H1 (cell line): ENCODE results near the gene ELMO1. TPM values are rescaled to one million over a fixed set of nuclear protein-coding genes. Genes with fewer than 3 reads are reported as not detected.

Experiments
- CTCF ChIA-PET: fragments of 300-600 bp; sonication (Branson Sonifier 250); formaldehyde crosslinking; loops from one replicate; lab custom pipeline; 2021; ENCODE audit not compliant: partially characterized antibody; lab: Charles Lee
- POLR2A ChIA-PET: fragments of 300-600 bp; sonication (Branson Sonifier 250); formaldehyde crosslinking; loops from one replicate; lab custom pipeline; 2021; ENCODE audit warnings: inconsistent platforms; ENCODE audit not compliant: partially characterized antibody; lab: Charles Lee
- DNase-seq, 2 experiments: peaks; one replicate each; pipeline versions ENCODE4 v3.0.0 to v3.0.0-alpha.2; 2010 to 2022; ENCODE audit warnings: low spot score in 2 of 2, low read depth in 1 of 2, mixed read lengths in 1 of 2
- FAIRE-seq: peaks from 2 replicates; lab custom pipeline; 2011; peaks lifted over from hg19 to GRCh38; lab: Jason Lieb, UNC
- H2AFZ ChIP-seq: 2 replicates; pipeline ENCODE4 v1.8.1; 2012; ENCODE audit warnings: low read length, inconsistent platforms
- H2AK5ac ChIP-seq: 2 replicates; pipeline ENCODE4 v1.6.1; 2013; ENCODE audit warnings: low read depth, low read length
- H2BK120ac ChIP-seq: replicated peaks from 2 replicates; pipeline ENCODE3; 2013; ENCODE audit warnings: low read depth, low read length, inconsistent platforms
- H2BK12ac ChIP-seq: 2 replicates; pipeline ENCODE4 v1.6.1; 2013; ENCODE audit warnings: low read depth, low read length
- H2BK15ac ChIP-seq: 2 replicates; pipeline ENCODE4 v1.6.1; 2013; ENCODE audit warnings: low read length
- H2BK20ac ChIP-seq: 2 replicates; pipeline ENCODE4 v1.6.1; 2013; ENCODE audit warnings: low read length
- H2BK5ac ChIP-seq: 2 replicates; pipeline ENCODE4 v1.6.1; 2013; ENCODE audit warnings: low read depth, low read length
- H3K14ac ChIP-seq: 2 replicates; pipeline ENCODE4 v1.6.1; 2013; ENCODE audit warnings: inconsistent platforms; ENCODE audit not compliant: insufficient read length
- H3K18ac ChIP-seq: 2 replicates; pipeline ENCODE4 v1.6.1; 2013; ENCODE audit warnings: low read length; ENCODE audit errors: extremely low read depth
- H3K23ac ChIP-seq: 2 replicates; pipeline ENCODE4 v1.6.1; 2013; ENCODE audit warnings: inconsistent platforms; ENCODE audit not compliant: insufficient read length
- H3K23me2 ChIP-seq: 2 replicates; pipeline ENCODE4 v1.6.1; 2013; ENCODE audit warnings: low read depth, low read length
- H3K27ac ChIP-seq: 2 replicates; pipeline ENCODE4 v1.6.1; 2011; ENCODE audit warnings: low read depth, low read length, inconsistent platforms
- H3K27me3 ChIP-seq, 4 experiments: replicated peaks in 1 of 4; 1 replicate in 1 of 4; 2 replicates in 3 of 4; pipeline versions ENCODE4 v1.6.1 to v1.8.1; 2011 to 2013; ENCODE audit warnings: low read length in 3 of 4, mild to moderate bottlenecking in 3 of 4, inconsistent platforms in 2 of 4, mixed read lengths in 2 of 4, moderate library complexity in 1 of 4; ENCODE audit not compliant: control insufficient read depth in 3 of 4, insufficient read depth in 3 of 4; ENCODE audit errors: extremely low read depth in 1 of 4
- H3K36me3 ChIP-seq, 4 experiments: 2 replicates each; pipeline versions ENCODE4 v1.6.1 to v1.8.1; 2011 to 2013; ENCODE audit warnings: mild to moderate bottlenecking in 4 of 4, low read length in 3 of 4, moderate library complexity in 2 of 4, control low read depth in 1 of 4, inconsistent platforms in 1 of 4; ENCODE audit not compliant: insufficient read depth in 4 of 4, control insufficient read depth in 2 of 4
- H3K4ac ChIP-seq: replicated peaks from 2 replicates; pipeline ENCODE3; 2013; ENCODE audit warnings: low read length, low read depth, mixed read lengths, inconsistent platforms; ENCODE audit not compliant: insufficient read length
- H3K4me1 ChIP-seq, 4 experiments: replicated peaks in 1 of 4; 1 replicate in 1 of 4; 2 replicates in 3 of 4; pipeline versions ENCODE4 v1.6.1 to v1.8.1; 2011 to 2013; ENCODE audit warnings: low read length in 3 of 4, inconsistent platforms in 2 of 4, mixed read lengths in 1 of 4; ENCODE audit not compliant: insufficient read depth in 4 of 4, control insufficient read depth in 3 of 4
- H3K4me2 ChIP-seq, 2 experiments: 2 replicates each; pipeline versions ENCODE4 v1.6.1 to v1.8.1; 2011 to 2013; ENCODE audit warnings: low read depth in 2 of 2, low read length in 2 of 2, control low read depth in 1 of 2, inconsistent platforms in 1 of 2, mild to moderate bottlenecking in 1 of 2; ENCODE audit not compliant: insufficient read depth in 1 of 2
- H3K4me3 ChIP-seq, 4 experiments: fragments of 200-600, 300-600 bp in 1 of 4; sonication (generic), shearing (Covaris generic), sonication (Bioruptor Twin) in 1 of 4; 2 replicates each; pipeline versions ENCODE4 v1.5.1 to v1.8.1; 2011 to 2016; ENCODE audit warnings: low read length in 4 of 4, low read depth in 3 of 4, control low read depth in 2 of 4, inconsistent platforms in 2 of 4, mild to moderate bottlenecking in 2 of 4, mixed read lengths in 1 of 4, moderate library complexity in 1 of 4; ENCODE audit not compliant: insufficient read depth in 2 of 4; ENCODE audit errors: extremely low read depth in 1 of 4
- H3K56ac ChIP-seq: replicated peaks from 2 replicates; pipeline ENCODE3; 2013; ENCODE audit warnings: low read depth, mild to moderate bottlenecking, mixed read lengths, low read length, inconsistent platforms; ENCODE audit not compliant: insufficient read length
- H3K79me1 ChIP-seq: 2 replicates; pipeline ENCODE4 v1.6.1; 2013; ENCODE audit warnings: low read depth, low read length, control low read depth
- H3K79me2 ChIP-seq, 2 experiments: 2 replicates each; pipeline versions ENCODE4 v1.6.1 to v1.8.1; 2012 to 2013; ENCODE audit warnings: low read length in 2 of 2, mild to moderate bottlenecking in 2 of 2, inconsistent platforms in 1 of 2; ENCODE audit not compliant: insufficient read depth in 2 of 2, control insufficient read depth in 1 of 2
- H3K9ac ChIP-seq, 4 experiments: replicated peaks in 1 of 4; 1 replicate in 1 of 4; 2 replicates in 3 of 4; pipeline versions ENCODE4 v1.6.1 to v1.8.1; 2011 to 2013; ENCODE audit warnings: low read depth in 3 of 4, low read length in 3 of 4, control low read depth in 2 of 4, mild to moderate bottlenecking in 2 of 4, moderate library complexity in 2 of 4, inconsistent platforms in 1 of 4; ENCODE audit errors: extremely low read depth in 1 of 4
- H3K9me3 ChIP-seq, 2 experiments: 2 replicates each; pipeline versions ENCODE4 v1.6.1 to v1.8.1; 2012 to 2013; ENCODE audit warnings: mild to moderate bottlenecking in 2 of 2, moderate library complexity in 2 of 2, control low read depth in 1 of 2, inconsistent platforms in 1 of 2, low read depth in 1 of 2, low read length in 1 of 2, mixed read lengths in 1 of 2; ENCODE audit not compliant: insufficient read depth in 2 of 2
- H4K20me1 ChIP-seq, 2 experiments: replicated peaks in 1 of 2; 2 replicates each; pipeline versions ENCODE3 to v1.8.1; 2011 to 2013; ENCODE audit warnings: inconsistent platforms in 2 of 2, low read length in 2 of 2, mild to moderate bottlenecking in 1 of 2; ENCODE audit not compliant: insufficient read depth in 2 of 2, control insufficient read depth in 1 of 2
- H4K5ac ChIP-seq: 2 replicates; pipeline ENCODE4 v1.6.1; 2013; ENCODE audit warnings: low read length, low read depth, mixed read lengths, inconsistent platforms; ENCODE audit not compliant: insufficient read length
- H4K8ac ChIP-seq: 2 replicates; pipeline ENCODE4 v1.8.0; 2013; ENCODE audit warnings: mild to moderate bottlenecking, moderate library complexity, low read length, inconsistent platforms; ENCODE audit not compliant: insufficient read depth; ENCODE audit errors: extremely low read depth
- H4K91ac ChIP-seq: replicated peaks from 2 replicates; pipeline ENCODE3; 2013; ENCODE audit warnings: low read length, mixed read lengths, inconsistent platforms; ENCODE audit not compliant: insufficient read length
- ASH2L ChIP-seq: fragments of 200-600, 300-600 bp; sonication (generic); IDR thresholded peaks from one replicate; pipeline ENCODE4 v1.7.1; 2017; ENCODE audit warnings: low read length
- CTCF ChIP-seq, 3 experiments: IDR thresholded peaks; 1 replicate in 2 of 3; 2 replicates in 1 of 3; pipeline versions ENCODE4 v1.5.1 to v1.6.1; 2011; ENCODE audit warnings: low read length in 3 of 3, mild to moderate bottlenecking in 3 of 3, inconsistent platforms in 2 of 3, low read depth in 1 of 3, moderate library complexity in 1 of 3; ENCODE audit not compliant: insufficient read depth in 1 of 3; ENCODE audit errors: control extremely low read depth in 1 of 3
- EGR1 ChIP-seq: IDR thresholded peaks from 2 replicates; pipeline ENCODE4 v1.6.1; 2011; ENCODE audit warnings: low read depth, low read length, borderline replicate concordance
- JUN ChIP-seq: IDR thresholded peaks from 2 replicates; pipeline ENCODE4 v1.6.1; 2011; ENCODE audit warnings: low read depth, mild to moderate bottlenecking, improper control_type of control experiment, low read length
- TAF1 ChIP-seq: IDR thresholded peaks from 2 replicates; pipeline ENCODE4 v1.6.1; 2011; ENCODE audit warnings: mild to moderate bottlenecking, low read depth, low read length
- WGBS, 2 experiments: shearing (Covaris generic) in 1 of 2; methylation state at CpG; one replicate each; pipeline versions ENCODE4 v1.1.6 to v1.1.7; 2013 to 2015; ENCODE audit warnings: low lambda C conversion rate in 2 of 2, mixed read lengths in 2 of 2, inconsistent platforms in 1 of 2, low coverage in 1 of 2, missing lambda C conversion rate in 1 of 2; ENCODE audit not compliant: insufficient replicate concordance in 2 of 2, insufficient coverage in 1 of 2, insufficient read length in 1 of 2; ENCODE audit errors: extremely low coverage in 1 of 2, missing lambda C conversion rate in 1 of 2; 5-methylcytosine and 5-hydroxymethylcytosine counted together
- polyA plus RNA-seq, 7 experiments: library from polyadenylated mRNA; depleted of rRNA in 3 of 7; stranded (reverse) in 5 of 7; unstranded in 2 of 7; fragments of >200 nt in 5 of 7; fragments of 200-250 nt in 2 of 7; gene quantifications; 1 replicate in 5 of 7; 2 replicates in 1 of 7; 4 replicates in 1 of 7; pipeline versions ENCODE4 v1.2.1 to v1.2.3, GENCODE V29; 2011 to 2013; ENCODE audit warnings: missing spikeins in 2 of 7, mixed read lengths in 2 of 7
- total RNA-seq: library from RNA; stranded (reverse); fragmentation: NEBNext Ultra II Directional; extraction: Animal tissue kit (Norgen Biotek cat#: 25700); gene quantifications from 2 replicates; pipeline ENCODE4 v1.2.1, GENCODE V29; 2021
- TF ChIP-seq, protein P1 (sequence below): IDR thresholded peaks from 2 replicates; pipeline ENCODE4 v1.6.1; 2011; ENCODE audit warnings: low read depth, mild to moderate bottlenecking, low read length; ENCODE audit not compliant: insufficient read depth

The ELMO1 gene
- total and polyA plus RNA-seq, 2 of the 8 experiments (the other 6 are each of a cell fraction or from before 2014, with no cell fraction given) = 18.4 to 21.0 TPM

DNA sequence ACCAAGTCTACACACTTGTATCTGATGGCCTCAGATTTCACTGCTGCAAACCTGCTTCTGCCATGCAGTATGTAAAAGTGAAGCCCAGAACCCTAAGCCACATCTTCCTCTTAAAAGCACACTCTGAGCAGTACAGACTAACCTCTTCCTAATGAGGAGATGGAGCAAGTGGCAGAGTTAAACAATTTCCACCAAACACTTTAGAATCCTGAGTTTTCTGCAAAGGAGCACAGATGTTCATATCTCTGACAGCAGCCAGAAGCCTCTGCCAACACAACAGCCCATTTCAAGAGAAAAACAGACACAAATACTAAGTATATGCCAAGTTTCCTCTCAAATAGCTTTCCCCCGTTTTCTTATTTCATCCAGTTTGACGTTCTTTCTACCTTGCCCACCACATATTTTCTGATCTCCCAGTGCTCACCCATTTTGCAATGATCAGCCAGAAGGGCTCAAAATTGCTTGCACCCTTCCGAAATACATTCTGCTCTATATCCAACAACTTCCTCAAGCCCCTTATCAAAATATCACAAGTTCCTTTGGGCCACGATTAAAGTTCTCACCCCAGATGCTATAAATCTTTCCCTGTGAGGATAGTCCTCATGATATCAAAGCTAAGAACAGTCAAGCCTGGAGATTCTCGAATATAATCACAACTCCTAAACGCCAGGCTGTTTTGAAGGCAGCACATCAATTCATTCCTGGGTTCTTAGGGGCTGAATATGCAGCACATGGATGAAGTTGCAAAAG is 27.5 kb downstream of the ELMO1 start:
- WGBS, 2 experiments = 91% methylated on average over 6 of the region's 6 CpGs; no CpG with 5 or more reads in 1 of the 2 experiments
- CTCF ChIA-PET = interaction anchor here (1.2 to 2.0 kb wide), 5 partner anchors 8 to 136 kb away, joined by 3 to 8 read pairs (median 4); no protein-coding TSS in a partner anchor

More for the DNA sequence above, 27.5 kb downstream of the ELMO1 start:
- Histone ChIP-seq H3K27me3 (no peaks in the 10 kb centered on the region), H4K91ac (no peak overlapping the region), H3K4ac (no peak overlapping the region), H3K79me2 (peaks cover 0 to 3% of the 10 kb centered on the region in 2 experiments; a peak in 1 of 4 replicates), H4K8ac (no peak overlapping the region), H2BK12ac (no peak overlapping the region), H3K18ac (no peak overlapping the region), H2BK5ac (no peak overlapping the region), H3K36me3 (no peaks in the 10 kb centered on the region), H4K20me1 (peaks cover 0 to 1% of the 10 kb centered on the region in 2 experiments), H3K23ac (no peak overlapping the region), H3K9ac (no peak overlapping the region), H2AK5ac (no peak overlapping the region), H3K23me2 (no peaks in the 10 kb centered on the region), H3K56ac (no peak overlapping the region), H2BK15ac (no peak overlapping the region), H3K4me2 (no peak overlapping the region), H3K4me3 (no peak overlapping the region), H3K27ac (no peak overlapping the region), H3K9me3 (no peaks in the 10 kb centered on the region), H3K14ac (no peak overlapping the region), H4K5ac (no peak overlapping the region), H3K4me1 (peaks cover 0 to 6% (median 0%) of the 10 kb centered on the region in 4 experiments; a peak in 2 of 7 replicates), H2BK120ac (no peak overlapping the region), H2AFZ (no peak overlapping the region), H3K79me1 (no peaks in the 10 kb centered on the region), H2BK20ac (no peak overlapping the region)
- no peak for FAIRE-seq
- TF ChIP-seq ASH2L (no peak), EGR1 (no peak), TAF1 (no peak), JUN (no peak), CTCF (IDR thresholded peaks at IDR 0.05; ENCODE audit: control extremely low read depth in 1 of 3, insufficient read depth in 1 of 3, low read depth in 1 of 3, low read length in 3 of 3) (no peak)
- TF ChIP-seq, protein P1, sequence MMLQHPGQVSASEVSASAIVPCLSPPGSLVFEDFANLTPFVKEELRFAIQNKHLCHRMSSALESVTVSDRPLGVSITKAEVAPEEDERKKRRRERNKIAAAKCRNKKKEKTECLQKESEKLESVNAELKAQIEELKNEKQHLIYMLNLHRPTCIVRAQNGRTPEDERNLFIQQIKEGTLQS = no peak
- DNase-seq = no peak
- POLR2A ChIA-PET = no interaction called here
